Tibial nerve (tissue), 4 donors: ENCODE measurements around the gene SLC25A1. TPM values are rescaled to one million over a fixed set of nuclear protein-coding genes. Genes with fewer than 3 reads are reported as not detected.

Experiments
- DNase-seq, 2 donors: peaks; one replicate each; pipeline ENCODE4 v3.0.0-alpha.2; 2019; ENCODE audit warnings: low spot score in 2 of 2
- H3K27ac ChIP-seq, 4 donors: fragments of 200-600 bp; sonication (generic) in 3 of 4; one replicate each; pipeline ENCODE4 v1.5.1; 2017 to 2019; ENCODE audit warnings: mild to moderate bottlenecking in 1 of 4
- H3K27me3 ChIP-seq, 2 donors: fragments of 200-600 bp; sonication (generic) in 1 of 2; one replicate each; pipeline versions ENCODE4 v1.5.1 to v1.6.0; 2017 to 2019
- H3K36me3 ChIP-seq, 3 donors: fragments of 200-600 bp; sonication (generic); one replicate each; pipeline ENCODE4 v1.5.1; 2018 to 2019
- H3K4me1 ChIP-seq, 4 donors: fragments of 200-600 bp; sonication (generic) in 3 of 4; one replicate each; pipeline ENCODE4 v1.5.1; 2017 to 2019
- H3K4me3 ChIP-seq, 4 donors: fragments of 200-600 bp; sonication (generic) in 3 of 4; one replicate each; pipeline ENCODE4 v1.5.1; 2017 to 2019; ENCODE audit warnings: mild to moderate bottlenecking in 1 of 4, moderate library complexity in 1 of 4
- H3K9me3 ChIP-seq, 4 donors: fragments of 200-600 bp; sonication (generic) in 3 of 4; one replicate each; pipeline ENCODE4 v1.5.1; 2017 to 2019
- EP300 ChIP-seq, 2 donors: sonication (generic); formaldehyde crosslinking; IDR thresholded peaks; one replicate each; pipeline ENCODE4 v1.6.1; 2017; ENCODE audit warnings: antibody characterized with exemption in 2 of 2, mild to moderate bottlenecking in 1 of 2
- POLR2A ChIP-seq, 2 donors: fragments of 450-650 bp; IDR thresholded peaks; one replicate each; pipeline ENCODE4 v1.6.1; 2017; ENCODE audit warnings: antibody characterized with exemption in 2 of 2, mild to moderate bottlenecking in 2 of 2, moderate library complexity in 2 of 2
- WGBS, 2 donors: methylation state at CpG; one replicate each; pipeline ENCODE4 v1.1.5; 2018; 5-methylcytosine and 5-hydroxymethylcytosine counted together
- total RNA-seq, 4 donors: library from RNA; depleted of rRNA; stranded (reverse); fragments of >200 nt; gene quantifications; one replicate each; pipeline ENCODE4 v1.1.0, GENCODE V29; 2016
- TF ChIP-seq, protein P1 (sequence below), 5 experiments: fragments of 200-600 bp in 3 of 5; fragments of 450-650 bp in 2 of 5; sonication (generic) in 3 of 5; IDR thresholded peaks; one replicate each; pipeline ENCODE4 v1.5.1; 2016 to 2019; ENCODE audit warnings: antibody characterized with exemption in 5 of 5, mild to moderate bottlenecking in 3 of 5, moderate library complexity in 2 of 5

SLC25A1 gene
- total RNA-seq, 4 donors from 2014 or later = 46.9 to 100 (median 86.2) TPM

DNA sequence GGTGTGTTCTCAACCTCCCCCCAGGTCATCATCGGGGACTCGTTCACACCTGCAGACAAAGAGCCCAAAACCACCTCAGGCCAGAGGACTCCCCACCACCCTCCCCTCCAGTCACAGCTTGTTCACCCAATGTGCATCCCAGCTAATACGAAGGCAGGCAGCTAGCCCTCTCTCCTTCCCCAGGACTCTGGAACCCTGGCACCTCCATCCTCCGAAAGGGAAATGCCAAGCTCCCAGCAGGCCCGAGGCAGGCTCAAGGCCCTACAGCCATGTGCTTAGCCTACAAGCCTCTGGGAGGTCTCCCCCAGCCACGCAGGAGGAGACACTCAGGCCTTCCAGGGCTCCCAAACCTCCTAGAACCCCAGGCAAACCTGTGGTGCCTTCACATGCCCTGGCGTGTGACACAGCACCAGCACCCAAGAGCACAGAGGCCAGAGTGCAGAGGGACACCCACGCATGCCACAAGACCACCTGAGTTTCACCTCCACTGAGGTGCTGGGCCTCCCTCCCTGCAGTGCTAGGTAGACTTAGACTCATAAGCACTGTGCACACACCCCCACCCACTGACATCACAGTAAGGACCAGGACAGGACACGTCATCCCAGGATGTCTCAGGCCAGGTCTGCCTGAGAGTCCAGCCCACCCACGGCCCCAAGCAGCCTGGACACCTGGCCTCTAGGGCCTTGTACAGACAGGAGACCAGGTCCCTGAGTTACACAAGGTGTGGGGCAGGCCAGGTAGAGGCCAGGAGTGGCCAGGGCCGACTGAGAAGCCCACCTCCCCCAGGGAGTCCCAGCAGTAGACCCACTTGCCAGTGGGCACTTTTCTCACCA, 40.9 kb downstream of the SLC25A1 start:
- H3K27me3 ChIP-seq = no peaks in the 10 kb centered on the region
- TF ChIP-seq EP300 (IDR thresholded peaks at IDR 0.05) = no peak
- no peak for TF ChIP-seq POLR2A (IDR thresholded peaks at IDR 0.05)
- TF ChIP-seq, protein P1, sequence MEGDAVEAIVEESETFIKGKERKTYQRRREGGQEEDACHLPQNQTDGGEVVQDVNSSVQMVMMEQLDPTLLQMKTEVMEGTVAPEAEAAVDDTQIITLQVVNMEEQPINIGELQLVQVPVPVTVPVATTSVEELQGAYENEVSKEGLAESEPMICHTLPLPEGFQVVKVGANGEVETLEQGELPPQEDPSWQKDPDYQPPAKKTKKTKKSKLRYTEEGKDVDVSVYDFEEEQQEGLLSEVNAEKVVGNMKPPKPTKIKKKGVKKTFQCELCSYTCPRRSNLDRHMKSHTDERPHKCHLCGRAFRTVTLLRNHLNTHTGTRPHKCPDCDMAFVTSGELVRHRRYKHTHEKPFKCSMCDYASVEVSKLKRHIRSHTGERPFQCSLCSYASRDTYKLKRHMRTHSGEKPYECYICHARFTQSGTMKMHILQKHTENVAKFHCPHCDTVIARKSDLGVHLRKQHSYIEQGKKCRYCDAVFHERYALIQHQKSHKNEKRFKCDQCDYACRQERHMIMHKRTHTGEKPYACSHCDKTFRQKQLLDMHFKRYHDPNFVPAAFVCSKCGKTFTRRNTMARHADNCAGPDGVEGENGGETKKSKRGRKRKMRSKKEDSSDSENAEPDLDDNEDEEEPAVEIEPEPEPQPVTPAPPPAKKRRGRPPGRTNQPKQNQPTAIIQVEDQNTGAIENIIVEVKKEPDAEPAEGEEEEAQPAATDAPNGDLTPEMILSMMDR (IDR thresholded peaks at IDR 0.05) = no peak
- H3K4me1 ChIP-seq = no peaks in the 10 kb centered on the region
- peaks cover 4 to 100% (median 36%) of the 10 kb centered on the region in 3 donors for H3K36me3 ChIP-seq
- H3K4me3 ChIP-seq = no peak overlapping the region
- DNase-seq = no peak
- H3K9me3 ChIP-seq = no peaks in the 10 kb centered on the region
- no peak overlapping the region for H3K27ac ChIP-seq
- 92 to 96% methylated on average over 6 to 9 of the region's 11 CpGs for WGBS, 2 donors

DNA sequence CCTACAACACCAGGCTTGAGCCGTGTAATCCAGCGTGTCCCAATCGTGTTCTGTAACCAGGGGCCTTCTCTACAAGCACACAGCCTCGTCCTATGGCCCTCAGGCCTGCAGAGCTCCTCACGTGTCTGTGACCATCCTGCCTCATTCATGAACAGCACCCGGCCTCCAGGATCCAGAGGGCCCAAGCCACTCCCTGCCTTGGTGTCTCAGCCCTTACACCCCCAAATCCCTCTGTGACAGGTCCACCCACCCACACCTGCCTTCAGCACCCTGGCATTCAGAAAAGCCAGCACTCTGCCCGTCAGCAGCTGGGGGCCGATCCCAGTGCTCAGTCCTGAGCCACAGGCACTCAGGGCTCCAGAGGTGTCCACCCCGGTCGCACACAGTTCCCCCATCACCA, 41.6 kb downstream of the SLC25A1 start:
- H3K9me3 ChIP-seq = no peaks in the 10 kb centered on the region
- no peak for DNase-seq
- no peaks in the 10 kb centered on the region for H3K4me1 ChIP-seq
- H3K27me3 ChIP-seq = no peaks in the 10 kb centered on the region
- H3K4me3 ChIP-seq = no peak overlapping the region
- TF ChIP-seq EP300 (IDR thresholded peaks at IDR 0.05) = no peak
- no peak for TF ChIP-seq POLR2A (IDR thresholded peaks at IDR 0.05)
- no peak overlapping the region for H3K27ac ChIP-seq
- peaks cover 4 to 100% (median 36%) of the 10 kb centered on the region in 3 donors for H3K36me3 ChIP-seq
- WGBS, 2 donors = 96 to 98% methylated on average over 10 of the region's 10 CpGs

DNA sequence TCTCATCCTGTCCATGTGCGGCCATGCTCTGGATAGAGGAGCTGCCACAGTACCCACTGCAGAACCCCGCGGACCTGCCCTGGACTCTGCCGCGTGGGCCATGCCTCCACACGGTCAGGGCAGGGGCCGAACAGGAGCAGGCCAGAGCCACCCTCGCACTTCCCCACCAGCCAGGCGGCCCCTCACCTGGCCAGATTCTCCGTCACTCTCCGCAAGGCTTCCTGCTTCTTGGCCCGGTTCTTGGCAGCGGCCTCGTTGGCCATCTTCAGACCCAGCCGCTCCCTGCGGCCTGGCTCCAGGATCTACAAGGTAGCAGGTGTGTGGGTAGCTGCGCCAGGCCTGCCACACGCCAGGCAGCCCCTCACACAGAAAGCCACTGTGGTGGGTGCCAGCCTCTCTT, 43.7 kb downstream of the SLC25A1 start:
- 90 to 94% methylated on average over 16 to 18 of the region's 18 CpGs for WGBS, 2 donors
- Histone ChIP-seq H3K4me3 (no peak overlapping the region), H3K27me3 (no peaks in the 10 kb centered on the region), H3K4me1 (no peaks in the 10 kb centered on the region), H3K36me3 (peaks cover 4 to 92% (median 28%) of the 10 kb centered on the region in 3 donors), H3K27ac (no peak overlapping the region), H3K9me3 (no peaks in the 10 kb centered on the region)
- no peak for TF ChIP-seq POLR2A (IDR thresholded peaks at IDR 0.05)
- TF ChIP-seq, protein P1 (IDR thresholded peaks at IDR 0.05) = no peak
- TF ChIP-seq EP300 (IDR thresholded peaks at IDR 0.05) = no peak
- no peak for DNase-seq

DNA sequence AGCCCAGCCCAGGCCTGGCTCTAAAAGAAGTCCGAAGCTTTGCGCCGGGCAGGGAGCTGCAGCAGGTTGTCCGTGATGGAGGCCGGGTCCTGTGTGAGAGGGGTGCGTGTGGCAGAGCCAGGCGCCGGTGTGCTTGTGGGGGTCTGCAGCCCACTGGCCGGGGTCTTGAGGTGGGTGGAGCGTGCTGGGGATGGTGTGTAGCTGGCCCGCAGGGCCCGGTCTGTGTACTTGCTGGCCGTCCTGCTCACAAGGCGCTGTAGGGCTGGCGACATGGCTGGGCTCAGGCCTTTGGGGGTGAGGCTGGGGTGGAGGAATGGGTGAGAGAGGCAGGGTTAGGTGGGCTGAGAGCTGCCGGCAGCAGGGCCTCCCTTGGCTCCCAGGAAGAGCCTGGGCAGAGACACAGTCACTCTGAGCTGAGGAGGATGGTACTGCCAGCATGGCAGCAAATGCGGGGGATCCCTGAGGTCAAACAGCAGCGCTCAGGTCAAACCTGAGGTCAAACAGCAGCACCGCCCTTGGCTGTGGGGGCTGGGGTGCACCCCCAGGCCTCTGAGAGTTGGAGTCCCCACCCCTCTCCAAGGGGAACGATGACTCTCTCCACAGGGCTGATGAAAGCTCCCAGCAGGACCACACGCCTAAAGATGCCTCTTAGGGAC, 44.2 kb downstream of the SLC25A1 start:
- Histone ChIP-seq H3K36me3 (peaks cover under 1 to 87% (median 23%) of the 10 kb centered on the region in 3 donors), H3K9me3 (no peaks in the 10 kb centered on the region), H3K27me3 (no peaks in the 10 kb centered on the region), H3K4me3 (no peak overlapping the region), H3K4me1 (no peaks in the 10 kb centered on the region), H3K27ac (no peak overlapping the region)
- TF ChIP-seq POLR2A (IDR thresholded peaks at IDR 0.05) = no peak
- TF ChIP-seq EP300 (IDR thresholded peaks at IDR 0.05) = no peak
- TF ChIP-seq, protein P1 (IDR thresholded peaks at IDR 0.05) = no peak
- WGBS, 2 donors = 87 to 91% methylated on average over 18 to 19 of the region's 21 CpGs
- no peak for DNase-seq

DNA sequence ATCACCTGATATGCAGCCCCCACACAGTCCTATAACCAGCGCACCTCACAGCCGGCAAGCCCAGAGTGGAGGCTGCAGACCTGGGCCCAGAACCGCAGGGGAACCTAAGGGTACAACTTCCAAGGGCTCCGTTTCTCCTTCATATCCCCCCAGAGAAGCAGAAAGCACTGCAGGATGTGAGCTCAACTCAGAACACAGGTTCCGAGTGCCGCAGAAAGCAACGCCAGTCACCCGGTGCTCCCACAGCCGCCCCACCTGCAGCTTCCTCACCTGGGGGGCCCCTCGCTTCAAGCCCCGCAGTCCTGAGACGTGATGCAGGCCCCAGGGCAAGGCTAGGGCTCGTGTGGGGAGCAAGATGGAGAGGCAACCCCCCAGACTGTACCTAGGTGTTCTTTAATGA, 45.0 kb downstream of the SLC25A1 start:
- WGBS, 2 donors = 94 to 95% methylated on average over 13 of the region's 13 CpGs
- H3K27ac ChIP-seq = no peak overlapping the region
- no peaks in the 10 kb centered on the region for H3K9me3 ChIP-seq
- TF ChIP-seq, protein P1 (IDR thresholded peaks at IDR 0.05) = no peak
- no peaks in the 10 kb centered on the region for H3K4me1 ChIP-seq
- DNase-seq = no peak
- no peaks in the 10 kb centered on the region for H3K27me3 ChIP-seq
- H3K4me3 ChIP-seq = no peak overlapping the region
- H3K36me3 ChIP-seq = peaks cover 0 to 79% (median 15%) of the 10 kb centered on the region in 3 donors
